ENCODE results near the gene HDAC10.

GRCh38 chr22:50243685-50244419 is 7.2 kb downstream of the HDAC10 start:
- TF ChIP-seq POLR2A (IDR thresholded peaks at IDR 0.05) (no peak), CTCF (IDR thresholded peaks at IDR 0.05) (no peak)

Data from thyroid gland (tissue), 4 donors.